ENCODE measurements around the gene DOCK4. TPM values are rescaled to one million over a fixed set of nuclear protein-coding genes. Genes with fewer than 3 reads are reported as not detected.

Gene DOCK4
- total RNA-seq, 4 donors from 2014 or later: 14.0 to 48.1 (median 30.9) TPM

- intact Hi-C loops (cut with DNase I): no loop called here
- Histone ChIP-seq H3K4me1 (no peaks in the 10 kb centered on the region), H3K27me3 (no peaks in the 10 kb centered on the region), H3K4me3 (replicated peaks in 1 of 3) (no peak overlapping the region), H3K9me3 (no peaks in the 10 kb centered on the region), H3K36me3 (no peaks in the 10 kb centered on the region), H3K27ac (no peak overlapping the region)
- TF ChIP-seq CTCF (IDR thresholded peaks at IDR 0.05): no peak
- no peak for TF ChIP-seq POLR2A (IDR thresholded peaks at IDR 0.05)
- DNase-seq: no peak
- 81 to 85% methylated on average over 2 of the region's 2 CpGs for whole genome bisulfite sequencing, 2 donors
Observed at GRCh38 chr7:111694376-111694775, 511.8 kb downstream of the DOCK4 start.

- Histone ChIP-seq H3K27me3 (no peaks in the 10 kb centered on the region), H3K4me3 (replicated peaks in 1 of 3) (no peak overlapping the region), H3K4me1 (no peaks in the 10 kb centered on the region), H3K27ac (no peak overlapping the region), H3K36me3 (no peaks in the 10 kb centered on the region), H3K9me3 (no peaks in the 10 kb centered on the region)
- no peak for DNase-seq
- TF ChIP-seq POLR2A (IDR thresholded peaks at IDR 0.05) (no peak), CTCF (IDR thresholded peaks at IDR 0.05) (no peak)
- intact Hi-C loops (cut with DNase I): no loop called here
- 69 to 73% methylated on average over 7 of the region's 7 CpGs for WGBS, 2 donors
Observed at GRCh38 chr7:111690364-111691111, 515.7 kb downstream of the DOCK4 start.

GRCh38 chr7:111685349-111685748 lies 520.9 kb downstream of the DOCK4 start:
- no peaks in the 10 kb centered on the region for H3K36me3 ChIP-seq
- intact Hi-C loops (cut with DNase I): no loop called here
- no peak for DNase-seq
- no peaks in the 10 kb centered on the region for H3K27me3 ChIP-seq
- no peaks in the 10 kb centered on the region for H3K9me3 ChIP-seq
- H3K4me1 ChIP-seq: no peaks in the 10 kb centered on the region
- TF ChIP-seq POLR2A (IDR thresholded peaks at IDR 0.05) (no peak), CTCF (IDR thresholded peaks at IDR 0.05) (no peak)
- no peak overlapping the region for H3K27ac ChIP-seq
- H3K4me3 ChIP-seq (replicated peaks in 1 of 3): no peak overlapping the region

GRCh38 chr7:111682588-111683340 lies 523.4 kb downstream of the DOCK4 start:
- TF ChIP-seq CTCF (IDR thresholded peaks at IDR 0.05) (no peak), POLR2A (IDR thresholded peaks at IDR 0.05) (no peak)
- Histone ChIP-seq H3K27ac (no peak overlapping the region), H3K4me3 (replicated peaks in 1 of 3) (no peak overlapping the region), H3K36me3 (no peaks in the 10 kb centered on the region), H3K9me3 (no peaks in the 10 kb centered on the region), H3K4me1 (no peaks in the 10 kb centered on the region), H3K27me3 (no peaks in the 10 kb centered on the region)
- DNase-seq: no peak
- intact Hi-C loops (cut with DNase I): no loop called here
- 86 to 89% methylated on average over 8 of the region's 8 CpGs for WGBS, 2 donors

GRCh38 chr7:111681242-111681641 lies 525.0 kb downstream of the DOCK4 start:
- H3K4me3 ChIP-seq (replicated peaks in 1 of 3): no peak overlapping the region
- no peaks in the 10 kb centered on the region for H3K36me3 ChIP-seq
- no peaks in the 10 kb centered on the region for H3K9me3 ChIP-seq
- WGBS, 2 donors: 91 to 93% methylated on average over 3 of the region's 3 CpGs
- H3K27ac ChIP-seq: no peak overlapping the region
- no peak for TF ChIP-seq CTCF (IDR thresholded peaks at IDR 0.05)
- TF ChIP-seq POLR2A (IDR thresholded peaks at IDR 0.05): no peak
- H3K4me1 ChIP-seq: no peaks in the 10 kb centered on the region
- H3K27me3 ChIP-seq: no peaks in the 10 kb centered on the region
- intact Hi-C loops (cut with DNase I): no loop called here
- DNase-seq: no peak

Data from thyroid gland (tissue), 4 donors.